GM12875 (cell line): ENCODE data around the gene CDH3.

ENCODE experiments used
- H3K4me3 ChIP-seq: one replicate; pipeline ENCODE4 v1.5.1; 2011; ENCODE audit warnings: low read depth, low read length, control low read depth
- TF ChIP-seq, protein P1 (sequence below): IDR thresholded peaks from 2 replicates; pipeline ENCODE4 v1.5.1; 2011; ENCODE audit warnings: low read depth, mild to moderate bottlenecking, control low read depth, inconsistent platforms, low read length, moderate library complexity, borderline replicate concordance; ENCODE audit not compliant: insufficient read depth

CDH3 gene

GRCh38 chr16:68646953-68647659 lies 2.0 kb downstream of the CDH3 start:
- no peak overlapping the region for H3K4me3 ChIP-seq
- TF ChIP-seq, protein P1, sequence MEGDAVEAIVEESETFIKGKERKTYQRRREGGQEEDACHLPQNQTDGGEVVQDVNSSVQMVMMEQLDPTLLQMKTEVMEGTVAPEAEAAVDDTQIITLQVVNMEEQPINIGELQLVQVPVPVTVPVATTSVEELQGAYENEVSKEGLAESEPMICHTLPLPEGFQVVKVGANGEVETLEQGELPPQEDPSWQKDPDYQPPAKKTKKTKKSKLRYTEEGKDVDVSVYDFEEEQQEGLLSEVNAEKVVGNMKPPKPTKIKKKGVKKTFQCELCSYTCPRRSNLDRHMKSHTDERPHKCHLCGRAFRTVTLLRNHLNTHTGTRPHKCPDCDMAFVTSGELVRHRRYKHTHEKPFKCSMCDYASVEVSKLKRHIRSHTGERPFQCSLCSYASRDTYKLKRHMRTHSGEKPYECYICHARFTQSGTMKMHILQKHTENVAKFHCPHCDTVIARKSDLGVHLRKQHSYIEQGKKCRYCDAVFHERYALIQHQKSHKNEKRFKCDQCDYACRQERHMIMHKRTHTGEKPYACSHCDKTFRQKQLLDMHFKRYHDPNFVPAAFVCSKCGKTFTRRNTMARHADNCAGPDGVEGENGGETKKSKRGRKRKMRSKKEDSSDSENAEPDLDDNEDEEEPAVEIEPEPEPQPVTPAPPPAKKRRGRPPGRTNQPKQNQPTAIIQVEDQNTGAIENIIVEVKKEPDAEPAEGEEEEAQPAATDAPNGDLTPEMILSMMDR = no peak

DNA sequence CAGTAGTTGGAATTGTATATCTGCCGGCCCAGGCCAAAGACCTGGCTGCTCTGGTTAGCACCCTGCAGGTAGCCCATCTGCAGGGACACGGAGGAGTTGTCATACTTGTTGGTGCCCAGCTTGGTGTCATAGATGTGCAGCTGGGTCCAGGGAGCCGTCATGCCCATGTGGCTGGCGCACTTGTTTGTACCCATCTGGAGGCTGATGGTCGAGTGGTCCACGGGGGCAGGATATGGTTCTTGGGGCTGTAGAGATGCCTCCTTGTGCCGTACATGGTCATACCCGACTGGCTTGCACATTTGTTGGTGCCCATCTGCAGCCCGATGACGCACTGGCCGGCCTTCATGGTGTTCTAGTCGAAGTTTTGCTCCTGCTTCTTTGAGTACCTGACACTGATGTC lies 6.0 kb downstream of the CDH3 start:
- H3K4me3 ChIP-seq = no peak overlapping the region
- TF ChIP-seq, protein P1 = no peak

DNA sequence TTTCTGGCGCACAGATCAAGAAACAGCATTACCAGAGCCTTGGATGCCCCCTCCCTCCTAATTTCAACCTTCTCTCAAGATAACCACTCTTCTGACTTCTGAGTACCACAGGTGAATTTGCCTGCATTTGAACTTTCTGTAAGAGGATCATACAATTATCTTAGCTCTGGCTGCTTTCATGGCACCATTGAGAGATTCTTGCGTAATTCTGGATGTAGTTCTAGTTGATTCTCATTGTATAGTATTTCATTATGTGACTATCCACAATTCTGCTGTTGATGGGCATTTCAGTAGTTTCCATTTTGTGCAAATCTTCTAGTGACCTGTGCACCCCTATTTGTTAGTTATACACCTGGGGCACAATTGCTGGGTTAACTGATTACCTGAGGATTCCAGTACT lies 7.5 kb downstream of the CDH3 start:
- no peak overlapping the region for H3K4me3 ChIP-seq
- TF ChIP-seq, protein P1 = no peak

GRCh38 chr16:68655806-68656205 lies 10.7 kb downstream of the CDH3 start:
- TF ChIP-seq, protein P1 = no peak
- no peak overlapping the region for H3K4me3 ChIP-seq

- TF ChIP-seq, protein P1 = no peak
- no peak overlapping the region for H3K4me3 ChIP-seq
Measured at GRCh38 chr16:68656751-68657150, 11.6 kb downstream of the CDH3 start.

- H3K4me3 ChIP-seq = no peak overlapping the region
- TF ChIP-seq, protein P1 = no peak
Measured at GRCh38 chr16:68658341-68658973, 13.3 kb downstream of the CDH3 start.

DNA sequence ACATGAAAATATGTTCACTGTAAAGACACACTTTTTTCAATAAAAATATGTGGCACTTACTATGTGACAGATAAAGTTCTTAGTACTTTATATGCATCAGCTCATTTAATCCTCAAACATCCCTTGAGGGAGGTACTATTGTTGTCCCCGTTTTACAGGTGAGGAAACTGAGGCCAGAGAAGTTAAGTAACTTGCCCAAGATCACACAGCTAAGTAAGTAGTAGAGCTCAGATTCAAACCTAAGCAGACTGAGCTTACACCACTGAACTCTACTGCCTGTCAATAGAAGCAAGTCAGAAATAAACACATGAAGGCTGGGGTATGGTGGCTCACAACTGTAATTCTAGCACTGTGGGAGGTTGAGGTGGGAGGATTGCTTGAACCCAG lies 13.9 kb downstream of the CDH3 start:
- TF ChIP-seq, protein P1 = no peak
- H3K4me3 ChIP-seq = no peak overlapping the region
